NB4 (cell line): Measurements from ENCODE around the gene PRSS56.

Experiments
- CTCF ChIP-seq: IDR thresholded peaks from one replicate; pipeline ENCODE4 v1.5.1; 2012; ENCODE audit warnings: low read depth, low read length
- POLR2A ChIP-seq: IDR thresholded peaks from 2 replicates; pipeline ENCODE4 v1.6.1; 2011; ENCODE audit warnings: mild to moderate bottlenecking; ENCODE audit not compliant: insufficient read length; ENCODE audit errors: extremely low read depth

DNA sequence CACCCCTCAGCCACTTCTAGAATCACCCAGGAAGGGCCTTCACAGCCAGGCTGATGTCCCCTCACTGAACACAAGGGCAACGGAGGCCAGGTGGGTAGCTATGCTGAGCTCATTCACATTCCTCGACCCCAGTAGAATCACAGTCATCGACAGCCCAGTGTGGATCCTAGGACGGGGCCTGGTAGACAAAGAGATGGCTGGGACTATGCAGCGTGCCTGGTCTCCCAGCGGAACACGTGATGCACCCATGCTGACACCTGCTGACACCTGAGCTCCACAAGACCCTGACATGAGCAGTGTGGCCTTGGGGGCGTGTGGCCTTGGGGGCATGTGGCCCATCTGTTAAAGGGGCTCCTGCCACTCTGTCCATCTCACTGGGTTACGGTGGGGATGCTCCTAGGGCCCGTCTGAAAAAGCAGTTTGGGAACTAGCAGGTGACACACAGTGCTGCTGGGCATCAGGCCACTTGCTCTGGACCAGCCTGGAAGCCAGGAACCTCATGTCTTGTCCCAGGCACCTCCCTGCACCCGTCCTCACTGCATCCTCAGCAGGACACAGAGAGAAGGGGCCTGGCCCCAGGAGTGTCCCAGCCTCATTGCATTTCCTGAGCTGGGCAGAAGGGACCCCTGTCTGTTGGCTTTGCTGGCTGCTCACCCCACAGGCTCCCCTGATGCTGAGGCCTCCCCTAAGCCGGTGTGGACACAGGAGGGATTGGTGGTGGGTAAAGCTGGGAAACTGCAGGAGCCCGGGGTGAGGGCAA lies 42.3 kb upstream of the PRSS56 start:
- no peak for TF ChIP-seq CTCF
- no peak for TF ChIP-seq POLR2A
